RKO (cell line): ENCODE results near the gene FTCD.

Experiments used
- DNase-seq: peaks from one replicate; pipeline ENCODE4 v3.0.0-alpha.2; 2016; ENCODE audit warnings: low spot score

Gene FTCD

GRCh38 chr21:46093668-46094400, 61.5 kb downstream of the FTCD start:
- DNase-seq, result no peak

- no peak for DNase-seq
Measured at GRCh38 chr21:46092811-46093667, 62.3 kb downstream of the FTCD start.

DNA sequence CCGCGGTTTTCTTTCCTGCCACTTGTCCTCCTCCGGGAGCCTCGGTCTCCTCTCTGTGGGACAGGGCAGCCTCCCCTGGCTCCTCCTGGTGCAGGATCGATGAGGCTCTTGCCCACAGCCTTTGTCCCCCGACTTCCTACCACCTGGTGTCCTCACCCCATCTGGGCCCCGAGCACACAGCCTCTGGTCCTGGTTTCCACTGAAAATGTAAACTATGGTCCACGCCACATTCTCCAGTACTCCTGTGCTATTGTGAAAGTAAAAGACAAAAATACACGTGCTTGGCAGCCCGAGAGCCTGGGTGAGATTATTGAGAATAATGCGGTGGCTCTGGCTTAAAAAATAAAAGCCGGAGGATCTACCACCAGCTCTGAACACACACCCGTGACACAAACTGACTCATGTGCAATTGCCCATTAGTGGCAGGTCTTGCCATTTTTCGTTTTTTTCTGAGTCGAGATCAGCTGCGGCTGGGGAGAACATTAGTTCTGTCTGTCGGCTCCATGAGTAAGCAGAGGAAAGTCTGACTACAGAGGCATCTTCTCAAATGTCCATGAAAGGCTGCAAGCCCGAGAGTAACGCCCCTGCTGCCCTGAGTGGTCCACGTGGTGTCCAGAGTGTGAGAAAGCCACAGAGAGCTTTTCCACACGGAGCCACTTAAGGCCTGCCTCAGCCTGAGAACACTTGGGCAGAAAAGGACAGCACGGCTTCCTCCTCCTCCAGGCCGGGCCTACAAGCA, 63.2 kb downstream of the FTCD start:
- no peak for DNase-seq

DNA sequence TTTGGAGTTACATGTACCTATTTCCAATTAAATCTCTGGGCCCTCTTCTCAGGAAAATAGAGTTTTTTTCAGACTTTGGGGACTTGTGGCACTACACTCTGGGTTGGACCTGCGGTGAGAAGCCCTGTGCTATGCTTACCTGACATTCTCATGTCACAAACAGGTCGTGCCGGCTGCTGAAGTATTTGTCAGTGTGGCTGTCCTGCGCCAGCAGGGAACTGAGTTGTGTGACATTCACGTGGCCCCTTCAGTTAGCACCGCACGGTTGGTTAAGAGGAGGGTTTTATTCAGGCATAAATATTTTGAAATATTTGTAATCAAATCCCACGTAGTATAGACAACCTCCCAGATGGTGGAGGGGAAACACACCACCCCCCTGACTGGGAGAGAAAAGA, 63.8 kb downstream of the FTCD start:
- DNase-seq, result no peak

DNA sequence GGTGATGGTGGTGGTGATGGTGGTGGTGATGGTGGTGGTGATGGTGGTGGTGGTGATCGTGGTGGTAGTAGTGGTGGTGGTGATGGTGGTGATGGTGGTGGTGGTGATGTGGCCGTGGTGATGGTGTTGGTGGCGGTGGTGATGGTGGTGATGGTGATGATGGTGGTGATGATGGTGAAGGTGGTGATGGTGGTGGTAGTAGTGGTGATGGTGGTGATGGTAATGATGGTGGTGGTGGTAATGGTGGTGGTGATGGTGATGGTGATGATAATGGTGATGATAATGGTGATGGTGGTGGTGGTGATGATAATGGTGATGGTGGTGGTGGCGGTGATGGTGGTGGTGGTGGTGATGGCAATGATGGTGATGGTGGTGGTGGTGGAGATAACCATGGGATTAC, 64.3 kb downstream of the FTCD start:
- no peak for DNase-seq

DNA sequence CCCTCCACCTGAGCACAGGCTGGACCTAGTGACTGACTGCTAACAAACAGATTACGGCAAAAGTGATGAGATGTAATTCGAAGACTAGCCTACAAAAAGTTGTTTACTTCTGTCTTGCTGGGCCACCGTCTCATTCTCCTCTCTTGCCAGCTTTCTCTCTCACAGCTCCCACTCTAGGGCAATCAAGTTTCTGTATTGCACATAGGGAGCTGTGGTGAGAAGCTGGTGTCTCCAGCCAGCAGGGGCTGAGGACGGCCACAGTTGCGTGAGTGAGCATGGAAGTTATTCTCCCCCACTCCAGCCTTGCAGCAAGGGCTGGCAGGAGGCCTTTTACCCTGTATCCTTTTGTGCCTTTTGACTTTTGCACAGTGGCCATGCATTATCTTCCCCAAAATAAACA, 66.1 kb downstream of the FTCD start:
- no peak for DNase-seq

DNA sequence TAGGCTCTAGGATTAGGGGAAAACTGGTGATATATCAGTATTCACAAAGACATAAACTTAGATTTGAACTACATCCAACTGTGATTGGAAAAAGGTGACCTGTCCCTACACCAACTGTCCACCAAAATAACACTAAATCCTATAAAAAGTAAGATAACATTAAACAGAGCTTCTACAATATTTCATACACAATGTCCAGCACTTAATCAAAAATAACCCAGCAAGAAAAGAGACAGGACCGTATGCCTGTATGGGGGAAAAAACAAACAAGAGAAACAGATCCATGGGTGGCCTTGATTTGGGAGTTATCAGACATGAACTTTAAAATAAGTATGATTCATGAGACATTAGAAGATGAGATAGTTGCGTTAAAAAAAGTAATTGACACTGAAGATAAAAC, 67.2 kb downstream of the FTCD start:
- no peak for DNase-seq

DNA sequence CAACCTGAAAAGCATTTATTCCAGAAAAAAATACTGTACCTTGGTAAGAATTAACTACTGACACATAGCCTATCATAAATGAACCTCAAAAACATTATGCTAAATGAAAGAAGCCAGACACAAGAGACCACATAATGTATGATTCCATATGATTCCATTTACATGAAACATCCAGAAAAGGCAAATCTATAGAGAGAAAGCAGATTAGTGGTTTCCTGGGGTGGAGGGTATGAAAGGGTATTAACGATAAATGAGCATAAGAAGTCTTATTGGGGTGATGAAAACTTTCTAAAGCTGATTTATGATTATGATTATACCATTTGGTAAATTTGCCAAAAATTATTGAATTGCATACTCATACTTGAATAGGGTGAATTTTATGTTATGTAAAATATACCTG, 67.7 kb downstream of the FTCD start:
- no peak for DNase-seq
